Liver (tissue), 9 donors: ENCODE results near the gene ISX. TPM values are rescaled to one million over a fixed set of nuclear protein-coding genes. Genes with fewer than 3 reads are reported as not detected.

ENCODE experiments used
- DNase-seq: peaks from one replicate; pipeline ENCODE4 v3.0.0-alpha.2; 2017; ENCODE audit warnings: low spot score
- H3K27ac ChIP-seq, 2 donors: one replicate each; pipeline ENCODE4 v1.7.0; 2013; ENCODE audit warnings: inconsistent platforms in 2 of 2, low read length in 2 of 2, control low read depth in 1 of 2, low read depth in 1 of 2, mild to moderate bottlenecking in 1 of 2
- H3K27me3 ChIP-seq, 4 donors: one replicate each; pipeline versions ENCODE4 v1.6.1 to v1.7.0; 2013; ENCODE audit warnings: low read length in 3 of 4, inconsistent platforms in 1 of 4, mild to moderate bottlenecking in 1 of 4, moderate library complexity in 1 of 4; ENCODE audit not compliant: control insufficient read depth in 4 of 4, insufficient read depth in 4 of 4
- H3K36me3 ChIP-seq, 4 donors: one replicate each; pipeline versions ENCODE4 v1.6.1 to v1.7.0; 2013; ENCODE audit warnings: low read length in 3 of 4, mild to moderate bottlenecking in 3 of 4, low read depth in 1 of 4, moderate library complexity in 1 of 4; ENCODE audit not compliant: control insufficient read depth in 4 of 4, insufficient read depth in 3 of 4
- H3K4me1 ChIP-seq, 4 donors: one replicate each; pipeline versions ENCODE4 v1.6.1 to v1.7.0; 2013; ENCODE audit warnings: low read length in 3 of 4, mild to moderate bottlenecking in 3 of 4, moderate library complexity in 1 of 4; ENCODE audit not compliant: control insufficient read depth in 4 of 4, insufficient read depth in 4 of 4
- H3K4me3 ChIP-seq, 3 donors: one replicate each; pipeline versions ENCODE4 v1.6.1 to v1.7.0; 2013; ENCODE audit warnings: low read length in 3 of 3, control low read depth in 1 of 3, low read depth in 1 of 3, mild to moderate bottlenecking in 1 of 3
- H3K9ac ChIP-seq, 2 donors: one replicate each; pipeline ENCODE4 v1.7.0; 2013; ENCODE audit warnings: low read length in 2 of 2, mild to moderate bottlenecking in 2 of 2, moderate library complexity in 2 of 2, control low read depth in 1 of 2, low read depth in 1 of 2
- H3K9me3 ChIP-seq, 4 donors: one replicate each; pipeline versions ENCODE4 v1.6.1 to v1.7.0; 2013; ENCODE audit warnings: low read length in 3 of 4; ENCODE audit not compliant: control insufficient read depth in 4 of 4
- EGR1 ChIP-seq, 2 donors: IDR thresholded peaks; 2 replicates each; pipeline ENCODE4 v1.6.1; 2016 to 2018; ENCODE audit warnings: antibody characterized with exemption in 2 of 2, low read depth in 2 of 2
- GABPA ChIP-seq, 2 donors: IDR thresholded peaks in 1 of 2; conservative IDR thresholded peaks in 1 of 2; 2 replicates each; pipeline ENCODE4 v1.6.1; 2016; ENCODE audit warnings: antibody characterized with exemption in 2 of 2, mild to moderate bottlenecking in 1 of 2, moderate library complexity in 1 of 2
- HNF4A ChIP-seq, 2 donors: conservative IDR thresholded peaks; 2 replicates each; pipeline ENCODE4 v1.6.1; 2016; ENCODE audit warnings: antibody characterized with exemption in 2 of 2, mild to moderate bottlenecking in 2 of 2
- HNF4G ChIP-seq: IDR thresholded peaks from 2 replicates; pipeline ENCODE4 v1.6.1; 2016; ENCODE audit warnings: antibody characterized with exemption
- NR2F2 ChIP-seq: IDR thresholded peaks from 2 replicates; pipeline ENCODE4 v1.6.1; 2016; ENCODE audit warnings: antibody characterized with exemption
- RAD21 ChIP-seq, 2 donors: IDR thresholded peaks; 2 replicates each; pipeline ENCODE4 v1.6.1; 2016; ENCODE audit warnings: antibody characterized with exemption in 2 of 2, mild to moderate bottlenecking in 2 of 2
- RXRA ChIP-seq, 2 donors: IDR thresholded peaks; 2 replicates each; pipeline ENCODE4 v1.6.1; 2017 to 2018; ENCODE audit warnings: antibody characterized with exemption in 2 of 2, mild to moderate bottlenecking in 1 of 2
- WGBS: extraction: QIAGEN DNeasy Blood & Tissue Kit; methylation state at CpG from one replicate; pipeline ENCODE4 v1.1.7; 2013; 5-methylcytosine and 5-hydroxymethylcytosine counted together
- polyA plus RNA-seq, 2 donors: library from polyadenylated mRNA; stranded (reverse) in 1 of 2; unstranded in 1 of 2; fragments of 200-250 nt in 1 of 2; fragments of >200 nt in 1 of 2; fragmentation: Nextera tagmentation in 1 of 2; extraction: Ambion mirVana in 1 of 2; gene quantifications; one replicate each; pipeline versions ENCODE4 v1.2.1 to v1.2.3, GENCODE V29; 2013 to 2015
- total RNA-seq, 2 donors: library from RNA; depleted of rRNA; stranded (reverse); fragments of >200 nt; gene quantifications; one replicate each; pipeline ENCODE4 v1.2.3, GENCODE V29; 2014
- TF ChIP-seq, protein P1 (sequence below): fragments of 150-350 bp; IDR thresholded peaks from 2 replicates; pipeline ENCODE4 v1.5.1; 2017; ENCODE audit warnings: improper control_type of control experiment, low read depth, low read length; ENCODE audit not compliant: missing input control
- TF ChIP-seq, protein P2 (sequence below): IDR thresholded peaks from 2 replicates; pipeline ENCODE4 v1.6.1; 2016; ENCODE audit warnings: antibody characterized with exemption
- TF ChIP-seq, protein P3 (sequence below): IDR thresholded peaks from 2 replicates; pipeline ENCODE4 v1.6.1; 2016; ENCODE audit warnings: antibody characterized with exemption
- donor health status: healthy.
- donor health status: healthy.
- donor health status: healthy.
- donor health status: healthy.
- donor health status: healthy.

The ISX gene
- total and polyA plus RNA-seq, 4 donors = 0.03 to 2.7 TPM; not detected in 2

DNA sequence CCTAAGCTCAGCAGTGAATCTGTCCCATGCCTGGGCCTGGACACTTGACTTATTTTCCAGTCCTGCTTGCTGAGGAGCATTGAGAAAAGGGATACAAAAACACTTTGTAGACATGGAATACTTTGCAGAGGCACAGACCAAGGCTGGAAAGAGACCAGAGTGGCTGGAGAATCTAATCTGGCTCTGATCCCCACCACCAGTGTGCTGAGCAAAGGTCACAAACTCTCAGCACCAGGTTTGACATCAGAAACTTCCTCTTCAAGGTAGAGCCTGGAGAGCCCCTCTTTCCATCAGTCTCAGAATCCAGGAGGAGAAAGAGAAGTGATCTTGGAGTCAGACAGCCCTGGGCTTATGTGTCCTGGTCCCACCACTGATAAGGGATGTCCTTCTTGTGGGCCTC, 53.5 kb downstream of the ISX start:
- Histone ChIP-seq H3K4me1 (no peaks in the 10 kb centered on the region), H3K9ac (no peak overlapping the region), H3K36me3 (no peaks in the 10 kb centered on the region), H3K4me3 (no peak overlapping the region), H3K27me3 (peaks cover 0 to 2% (median 1%) of the 10 kb centered on the region in 4 donors), H3K27ac (no peak overlapping the region), H3K9me3 (no peaks in the 10 kb centered on the region)
- DNase-seq = no peak
- TF ChIP-seq, protein P1, sequence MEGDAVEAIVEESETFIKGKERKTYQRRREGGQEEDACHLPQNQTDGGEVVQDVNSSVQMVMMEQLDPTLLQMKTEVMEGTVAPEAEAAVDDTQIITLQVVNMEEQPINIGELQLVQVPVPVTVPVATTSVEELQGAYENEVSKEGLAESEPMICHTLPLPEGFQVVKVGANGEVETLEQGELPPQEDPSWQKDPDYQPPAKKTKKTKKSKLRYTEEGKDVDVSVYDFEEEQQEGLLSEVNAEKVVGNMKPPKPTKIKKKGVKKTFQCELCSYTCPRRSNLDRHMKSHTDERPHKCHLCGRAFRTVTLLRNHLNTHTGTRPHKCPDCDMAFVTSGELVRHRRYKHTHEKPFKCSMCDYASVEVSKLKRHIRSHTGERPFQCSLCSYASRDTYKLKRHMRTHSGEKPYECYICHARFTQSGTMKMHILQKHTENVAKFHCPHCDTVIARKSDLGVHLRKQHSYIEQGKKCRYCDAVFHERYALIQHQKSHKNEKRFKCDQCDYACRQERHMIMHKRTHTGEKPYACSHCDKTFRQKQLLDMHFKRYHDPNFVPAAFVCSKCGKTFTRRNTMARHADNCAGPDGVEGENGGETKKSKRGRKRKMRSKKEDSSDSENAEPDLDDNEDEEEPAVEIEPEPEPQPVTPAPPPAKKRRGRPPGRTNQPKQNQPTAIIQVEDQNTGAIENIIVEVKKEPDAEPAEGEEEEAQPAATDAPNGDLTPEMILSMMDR = no peak
- peak in 1 of 2 donors; percentile 5 for TF ChIP-seq HNF4A (conservative IDR thresholded peaks at IDR 0.05)

DNA sequence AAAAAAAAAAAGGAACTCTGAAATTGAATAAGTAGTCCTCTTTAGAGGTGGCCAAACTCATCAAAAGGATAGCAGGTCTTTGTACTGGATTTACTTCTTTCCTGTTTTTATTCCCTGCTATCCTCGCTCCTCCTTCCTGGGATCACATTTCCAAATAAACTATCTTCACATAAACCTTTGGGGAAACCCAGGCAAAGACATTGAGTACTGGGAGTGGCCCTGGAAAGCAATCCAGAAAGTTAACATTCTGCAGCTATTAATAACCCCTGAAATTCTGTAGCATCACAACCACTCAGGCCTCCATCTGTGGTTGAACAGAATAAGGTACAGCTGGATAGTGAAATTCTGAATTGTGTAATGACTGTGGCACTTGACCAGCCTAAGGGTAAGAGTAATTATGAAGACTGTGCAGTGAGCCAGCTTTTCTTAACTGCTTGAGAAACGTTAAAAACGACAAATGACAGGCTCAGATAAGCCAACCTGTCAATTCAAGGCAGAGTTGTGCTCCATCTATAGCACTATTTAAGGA, 58.8 kb downstream of the ISX start:
- whole genome bisulfite sequencing = 62% methylated on average over 3 of the region's 3 CpGs
- H3K4me3 ChIP-seq = no peak overlapping the region
- no peak overlapping the region for H3K27ac ChIP-seq
- H3K9ac ChIP-seq = no peak overlapping the region
- TF ChIP-seq HNF4A (conservative IDR thresholded peaks at IDR 0.05) = no peak
- no peaks in the 10 kb centered on the region for H3K9me3 ChIP-seq
- no peaks in the 10 kb centered on the region for H3K4me1 ChIP-seq
- peaks cover 0 to 2% (median 0%) of the 10 kb centered on the region in 4 donors for H3K27me3 ChIP-seq
- H3K36me3 ChIP-seq = no peaks in the 10 kb centered on the region
- no peak for DNase-seq

DNA sequence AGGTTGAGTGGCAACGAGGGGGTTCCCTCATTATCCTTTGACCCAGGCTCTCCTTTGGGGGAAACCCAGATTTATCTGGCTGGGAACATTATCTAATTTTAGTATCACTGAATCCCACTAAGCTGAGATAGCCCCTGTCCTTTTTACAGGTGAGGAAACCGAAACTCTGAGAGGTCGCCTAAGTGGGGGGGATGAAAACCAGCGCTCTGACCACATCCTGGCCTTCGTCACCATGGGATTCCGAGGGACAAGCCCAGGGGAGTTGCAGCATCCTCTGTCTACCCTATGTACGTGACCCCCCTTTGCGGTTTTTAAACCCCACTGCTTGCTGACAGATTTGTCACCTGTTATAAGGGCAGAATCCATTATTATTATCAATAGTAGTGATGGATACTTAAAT, 61.0 kb downstream of the ISX start:
- WGBS = 68% methylated on average over 8 of the region's 8 CpGs
- TF ChIP-seq GABPA (IDR thresholded peaks at IDR 0.05 in 1 of 2, conservative IDR thresholded peaks at IDR 0.05 in 1 of 2) (no peak), HNF4G (no peak), RXRA (IDR thresholded peaks at IDR 0.05) (no peak)
- TF ChIP-seq, protein P2, sequence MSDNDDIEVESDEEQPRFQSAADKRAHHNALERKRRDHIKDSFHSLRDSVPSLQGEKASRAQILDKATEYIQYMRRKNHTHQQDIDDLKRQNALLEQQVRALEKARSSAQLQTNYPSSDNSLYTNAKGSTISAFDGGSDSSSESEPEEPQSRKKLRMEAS = no peak
- TF ChIP-seq, protein P3, sequence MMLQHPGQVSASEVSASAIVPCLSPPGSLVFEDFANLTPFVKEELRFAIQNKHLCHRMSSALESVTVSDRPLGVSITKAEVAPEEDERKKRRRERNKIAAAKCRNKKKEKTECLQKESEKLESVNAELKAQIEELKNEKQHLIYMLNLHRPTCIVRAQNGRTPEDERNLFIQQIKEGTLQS = no peak
- DNase-seq = no peak

DNA sequence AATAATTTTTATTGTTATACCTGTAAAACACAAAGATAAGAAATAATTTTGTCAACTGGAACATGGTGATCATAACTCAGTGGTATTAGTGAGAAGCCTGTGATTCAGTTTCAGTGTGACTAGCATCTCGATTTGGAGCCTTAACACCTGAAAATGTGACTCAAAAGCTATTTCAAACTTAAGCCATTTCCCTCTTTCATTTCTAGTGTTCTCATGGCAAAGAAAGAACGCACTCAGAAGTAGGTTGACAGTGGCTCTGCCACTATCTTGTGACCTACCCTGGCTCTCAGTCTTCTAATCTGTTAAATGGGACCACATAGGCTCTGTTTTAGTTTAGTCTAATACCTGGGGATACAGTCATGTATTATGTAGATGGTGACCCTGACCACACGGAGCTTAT, 62.7 kb downstream of the ISX start:
- Histone ChIP-seq H3K9me3 (no peaks in the 10 kb centered on the region), H3K4me1 (no peaks in the 10 kb centered on the region), H3K36me3 (no peaks in the 10 kb centered on the region), H3K9ac (no peak overlapping the region), H3K27me3 (peaks cover 0 to 8% (median 3%) of the 10 kb centered on the region in 4 donors), H3K27ac (no peak overlapping the region), H3K4me3 (no peak overlapping the region)
- WGBS = 71% methylated on average over 3 of the region's 3 CpGs
- no peak for TF ChIP-seq EGR1 (IDR thresholded peaks at IDR 0.05; ENCODE audit: low read depth in 2 of 2)
- no peak for TF ChIP-seq HNF4G
- TF ChIP-seq NR2F2 = no peak
- TF ChIP-seq, protein P2 = no peak
- TF ChIP-seq RAD21 (IDR thresholded peaks at IDR 0.05) = no peak
- TF ChIP-seq, protein P1 = no peak
- no peak for DNase-seq

More for the DNA sequence above, 61.0 kb downstream of the ISX start:
- H3K4me1 ChIP-seq = no peaks in the 10 kb centered on the region
- peaks cover 0 to 8% (median 1%) of the 10 kb centered on the region in 4 donors for H3K27me3 ChIP-seq
- H3K4me3 ChIP-seq = no peak overlapping the region
- H3K27ac ChIP-seq = no peak overlapping the region
- H3K9me3 ChIP-seq = no peaks in the 10 kb centered on the region
- H3K9ac ChIP-seq = no peak overlapping the region
- no peaks in the 10 kb centered on the region for H3K36me3 ChIP-seq
